ENCODE measurements around the gene PDE1C.

GRCh38 chr7:31883761-31884164, 186.4 kb downstream of the PDE1C start:
- TF ChIP-seq, protein P1, sequence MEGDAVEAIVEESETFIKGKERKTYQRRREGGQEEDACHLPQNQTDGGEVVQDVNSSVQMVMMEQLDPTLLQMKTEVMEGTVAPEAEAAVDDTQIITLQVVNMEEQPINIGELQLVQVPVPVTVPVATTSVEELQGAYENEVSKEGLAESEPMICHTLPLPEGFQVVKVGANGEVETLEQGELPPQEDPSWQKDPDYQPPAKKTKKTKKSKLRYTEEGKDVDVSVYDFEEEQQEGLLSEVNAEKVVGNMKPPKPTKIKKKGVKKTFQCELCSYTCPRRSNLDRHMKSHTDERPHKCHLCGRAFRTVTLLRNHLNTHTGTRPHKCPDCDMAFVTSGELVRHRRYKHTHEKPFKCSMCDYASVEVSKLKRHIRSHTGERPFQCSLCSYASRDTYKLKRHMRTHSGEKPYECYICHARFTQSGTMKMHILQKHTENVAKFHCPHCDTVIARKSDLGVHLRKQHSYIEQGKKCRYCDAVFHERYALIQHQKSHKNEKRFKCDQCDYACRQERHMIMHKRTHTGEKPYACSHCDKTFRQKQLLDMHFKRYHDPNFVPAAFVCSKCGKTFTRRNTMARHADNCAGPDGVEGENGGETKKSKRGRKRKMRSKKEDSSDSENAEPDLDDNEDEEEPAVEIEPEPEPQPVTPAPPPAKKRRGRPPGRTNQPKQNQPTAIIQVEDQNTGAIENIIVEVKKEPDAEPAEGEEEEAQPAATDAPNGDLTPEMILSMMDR (conservative IDR thresholded peaks at IDR 0.05; ENCODE audit: low read depth, low read length), result no peak
- TF ChIP-seq ELK1 (IDR thresholded peaks at IDR 0.05; ENCODE audit: borderline replicate concordance, low read depth, low read length), result no peak
- TF ChIP-seq POLR2A (IDR thresholded peaks at IDR 0.05; ENCODE audit: low read depth, low read length), result no peak
- TF ChIP-seq SMC3 (IDR thresholded peaks at IDR 0.05; ENCODE audit: low read depth, low read length), result no peak
- TF ChIP-seq MAFK (IDR thresholded peaks at IDR 0.05; ENCODE audit: low read depth, low read length), result no peak
- TF ChIP-seq CHD1 (IDR thresholded peaks at IDR 0.05; ENCODE audit: low read depth, low read length), result no peak

Measured in IMR-90 (cell line).